Panc1 (cell line): ENCODE data around the gene PDE6B. TPM values are rescaled to one million over a fixed set of nuclear protein-coding genes. Genes with fewer than 3 reads are reported as not detected.

Experiments used
- ATAC-seq: fragments of 200-7000 bp; cut with Tn5 transposase; 2 replicates; pipeline ENCODE4 v1.9.1; 2020; ENCODE audit warnings: mild to moderate bottlenecking, moderate library complexity
- BruUV-seq: library from RNA; stranded (reverse); fragments of 400-500 nt; replicated peaks from 2 replicates; lab custom pipeline; 2021; lab: Mats Ljungman, UMichigan
- CTCF ChIA-PET: fragments of 300-600 bp; sonication (Branson Sonifier 250); formaldehyde crosslinking; loops from one replicate; lab custom pipeline; 2022; ENCODE audit warnings: antibody characterized with exemption; lab: Charles Lee
- POLR2A ChIA-PET: fragments of 300-600 bp; sonication (Branson Sonifier 250); formaldehyde crosslinking; loops from one replicate; lab custom pipeline; 2022; ENCODE audit warnings: antibody characterized with exemption; lab: Charles Lee
- DNase-seq: peaks from one replicate; pipeline ENCODE4 v3.0.0-alpha.2; 2010; ENCODE audit warnings: low read depth, low spot score
- H3K27ac ChIP-seq: 2 replicates; pipeline ENCODE4 v1.5.1; 2011; ENCODE audit warnings: mild to moderate bottlenecking, low read length, inconsistent platforms
- H3K27me3 ChIP-seq: fragments of 200-500 bp; sonication (Bioruptor generic); 2 replicates; pipeline ENCODE4 v1.6.0; 2014; ENCODE audit warnings: low read length, inconsistent platforms; ENCODE audit not compliant: control insufficient read depth, insufficient read depth
- H3K36me3 ChIP-seq: fragments of 200-500 bp; sonication (Bioruptor generic); 2 replicates; pipeline ENCODE4 v1.5.1; 2014; ENCODE audit warnings: inconsistent platforms, mild to moderate bottlenecking, low read length, moderate library complexity; ENCODE audit not compliant: control insufficient read depth, insufficient read depth
- H3K4me1 ChIP-seq: 2 replicates; pipeline ENCODE4 v1.5.1; 2011; ENCODE audit warnings: inconsistent platforms, mild to moderate bottlenecking, low read length, moderate library complexity; ENCODE audit not compliant: control insufficient read depth, insufficient read depth
- H3K4me3 ChIP-seq, 2 experiments: 2 replicates each; pipeline ENCODE4 v1.5.1; 2011 to 2012; ENCODE audit warnings: low read depth in 2 of 2, low read length in 2 of 2, mild to moderate bottlenecking in 2 of 2, inconsistent platforms in 1 of 2, moderate library complexity in 1 of 2
- H3K9me3 ChIP-seq: fragments of 200-500 bp; sonication (Bioruptor generic); 2 replicates; pipeline ENCODE4 v1.5.1; 2014; ENCODE audit warnings: low read depth, mild to moderate bottlenecking, inconsistent platforms, low read length, moderate library complexity; ENCODE audit not compliant: control insufficient read depth, insufficient read depth
- CTCF ChIP-seq: fragments of 450-650 bp; IDR thresholded peaks from 2 replicates; pipeline ENCODE4 v1.5.1; 2017; ENCODE audit warnings: mild to moderate bottlenecking
- POLR2AphosphoS5 ChIP-seq: IDR thresholded peaks from 2 replicates; pipeline ENCODE4 v1.6.1; 2012; ENCODE audit warnings: mild to moderate bottlenecking, low read depth, low read length, moderate library complexity
- REST ChIP-seq, 2 experiments: IDR thresholded peaks; 2 replicates each; pipeline ENCODE4 v1.6.1; 2011 to 2012; ENCODE audit warnings: low read depth in 2 of 2, control low read depth in 1 of 2, low read length in 1 of 2, mild to moderate bottlenecking in 1 of 2, moderate library complexity in 1 of 2; ENCODE audit not compliant: insufficient read depth in 1 of 2
- SIN3A ChIP-seq: IDR thresholded peaks from 2 replicates; pipeline ENCODE4 v1.6.1; 2012; ENCODE audit warnings: low read depth, mild to moderate bottlenecking, low read length, moderate library complexity, borderline replicate concordance; ENCODE audit not compliant: insufficient read depth
- TCF7L2 ChIP-seq: IDR thresholded peaks from 2 replicates; pipeline ENCODE4 v1.6.1; 2011; ENCODE audit warnings: mild to moderate bottlenecking, low read depth, low read length, inconsistent platforms
- in situ Hi-C: cut with HindIII; loops from 2 replicates; pipeline ENCODE4 v1.10.0; 2016; ENCODE audit warnings: low sequenced_read_pairs, low pct_unique_long_range_greater_than_20kb
- intact Hi-C: fragments of 100-400 bp; cut with micrococcal nuclease; formaldehyde crosslinking; loops from one replicate; pipeline ENCODE4 v1.10.0; 2022; ENCODE audit not compliant: unreplicated experiment
- total RNA-seq: library from RNA; stranded (reverse); gene quantifications from one replicate; pipeline ENCODE4 v1.2.1, GENCODE V29; 2021; ENCODE audit not compliant: unreplicated experiment

The PDE6B gene
- total RNA-seq, 1 experiment from 2014 or later: 6.5 TPM

GRCh38 chr4:699816-700580, 74.6 kb downstream of the PDE6B start:
- Histone ChIP-seq H3K27me3 (no peaks in the 10 kb centered on the region), H3K9me3 (no peaks in the 10 kb centered on the region), H3K27ac (no peak overlapping the region), H3K4me1 (peaks cover 1% of the 10 kb centered on the region; the same call in 1 of the 2 replicates), H3K4me3 (no peak overlapping the region), H3K36me3 (no peaks in the 10 kb centered on the region)
- intact Hi-C loops: no loop called here
- CTCF ChIA-PET: interaction anchor here (1.0 kb wide), 1 partner anchor 16 kb away, joined by 3 read pairs; no protein-coding TSS in a partner anchor
- TF ChIP-seq SIN3A: no peak
- TF ChIP-seq POLR2AphosphoS5: no peak
- TF ChIP-seq REST (IDR thresholded peaks at IDR 0.05; ENCODE audit: insufficient read depth in 1 of 2, low read depth in 2 of 2, low read length in 1 of 2): no peak
- TF ChIP-seq CTCF: no peak
- TF ChIP-seq TCF7L2: no peak
- POLR2A ChIA-PET: interaction anchor here (0.7 kb wide), 1 partner anchor 57 kb away, joined by 9 read pairs; no protein-coding TSS in a partner anchor
- BruUV-seq: no TSS peak
- no peak for DNase-seq
- in situ Hi-C loops: no loop called here
- no peak for ATAC-seq

DNA sequence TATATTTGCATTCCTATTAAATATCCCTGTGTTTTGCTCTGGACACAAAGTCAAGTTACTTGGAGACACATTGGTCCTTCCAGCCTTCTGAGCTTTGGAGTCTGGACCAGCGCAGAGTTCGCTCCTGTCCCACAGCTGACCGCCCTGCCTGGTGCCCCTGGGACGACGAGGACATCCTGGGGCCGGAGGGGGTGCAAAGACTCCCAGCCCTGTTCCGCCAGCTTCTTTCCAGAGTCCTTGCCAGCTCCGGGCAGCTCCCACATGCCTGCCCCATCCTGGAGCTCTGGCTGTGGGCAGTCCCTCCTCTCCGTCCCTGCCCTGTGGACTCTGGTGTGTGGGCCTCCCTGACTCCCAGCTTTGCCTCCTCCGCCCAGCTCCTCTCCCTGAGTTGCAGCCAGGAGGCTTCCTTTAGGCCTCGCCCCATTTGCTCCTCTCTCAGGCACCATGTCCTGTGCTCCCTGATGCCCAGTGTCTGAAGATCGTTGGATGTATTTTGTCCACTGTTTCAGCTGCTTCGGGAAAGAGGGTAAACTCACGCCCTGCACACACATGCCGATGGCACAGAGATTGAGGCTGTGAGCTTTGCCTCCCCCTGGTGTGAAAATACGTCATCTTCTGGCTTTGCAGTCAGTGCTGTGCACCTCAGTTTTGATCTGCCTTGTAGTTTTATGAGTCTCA, 75.4 kb downstream of the PDE6B start:
- Histone ChIP-seq H3K4me3 (no peak overlapping the region), H3K9me3 (no peaks in the 10 kb centered on the region), H3K27ac (no peak overlapping the region), H3K27me3 (no peaks in the 10 kb centered on the region), H3K4me1 (peaks cover 4% of the 10 kb centered on the region; the same call in 1 of the 2 replicates), H3K36me3 (no peaks in the 10 kb centered on the region; the same call in 1 of the 2 replicates)
- TF ChIP-seq CTCF (no peak), POLR2AphosphoS5 (no peak), REST (IDR thresholded peaks at IDR 0.05; ENCODE audit: insufficient read depth in 1 of 2, low read depth in 2 of 2, low read length in 1 of 2) (no peak), SIN3A (no peak), TCF7L2 (no peak)
- no peak for ATAC-seq
- ChIA-PET POLR2A (no interaction called here), CTCF (no interaction called here)
- no peak for DNase-seq
- in situ Hi-C loops: no loop called here
- BruUV-seq: no TSS peak
- intact Hi-C loops: no loop called here
